ENCODE measurements around the gene COL15A1. TPM values are rescaled to one million over a fixed set of nuclear protein-coding genes. Genes with fewer than 3 reads are reported as not detected.

COL15A1 gene
- total and polyA plus RNA-seq, 2 of the 8 experiments (the other 6 are each of a cell fraction or from before 2014, with no cell fraction given), result 0.12 to 0.15 TPM

DNA sequence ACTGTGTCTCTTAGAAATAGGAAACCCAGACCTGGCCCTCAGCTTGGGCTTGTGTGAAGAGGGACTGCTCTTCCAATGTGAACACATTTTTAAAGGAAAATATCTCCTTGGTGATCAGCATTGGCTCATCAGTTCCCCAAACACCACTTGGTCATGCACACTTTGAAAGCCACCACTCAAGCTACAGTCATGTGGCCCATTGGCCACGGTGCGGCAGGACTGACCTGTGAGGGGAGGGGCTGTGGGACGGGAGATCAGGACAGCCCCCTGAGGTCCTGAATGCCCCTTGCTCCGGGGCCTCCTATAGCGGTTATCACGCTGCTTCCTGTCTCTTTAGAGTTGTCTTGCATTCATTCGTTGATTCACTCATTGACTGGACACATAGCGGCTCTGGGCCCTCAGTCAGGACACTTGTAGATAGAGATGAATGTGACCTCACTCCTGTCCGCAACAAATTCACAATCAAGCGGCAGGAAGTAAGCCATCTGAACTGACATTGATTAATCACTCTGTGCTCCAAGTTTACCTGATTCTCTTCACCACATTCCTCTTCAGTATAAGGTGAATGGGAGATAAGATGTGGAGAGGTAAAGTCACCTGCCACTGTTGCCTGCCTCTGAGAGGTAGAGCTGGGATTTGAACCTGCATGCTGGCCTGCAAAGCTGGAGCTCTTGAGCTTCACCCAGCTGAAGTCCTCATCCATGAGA lies 73.1 kb downstream of the COL15A1 start (continued):
- TF ChIP-seq TEAD4 (IDR thresholded peaks at IDR 0.05; ENCODE audit: low read depth, low read length) (no peak), KDM4A (IDR thresholded peaks at IDR 0.05; ENCODE audit: low read depth, low read length, severe bottlenecking) (no peak)

Data from H1 (cell line).